NB4 (cell line): ENCODE results near the gene IAPP.

Source experiments
- POLR2A ChIP-seq: IDR thresholded peaks from 2 replicates; pipeline ENCODE4 v1.6.1; 2011; ENCODE audit warnings: mild to moderate bottlenecking; ENCODE audit not compliant: insufficient read length; ENCODE audit errors: extremely low read depth
- TF ChIP-seq, protein P1 (sequence below): IDR thresholded peaks from one replicate; pipeline ENCODE4 v1.5.1; 2012; ENCODE audit warnings: low read depth, low read length

- TF ChIP-seq POLR2A: no peak
- TF ChIP-seq, protein P1, sequence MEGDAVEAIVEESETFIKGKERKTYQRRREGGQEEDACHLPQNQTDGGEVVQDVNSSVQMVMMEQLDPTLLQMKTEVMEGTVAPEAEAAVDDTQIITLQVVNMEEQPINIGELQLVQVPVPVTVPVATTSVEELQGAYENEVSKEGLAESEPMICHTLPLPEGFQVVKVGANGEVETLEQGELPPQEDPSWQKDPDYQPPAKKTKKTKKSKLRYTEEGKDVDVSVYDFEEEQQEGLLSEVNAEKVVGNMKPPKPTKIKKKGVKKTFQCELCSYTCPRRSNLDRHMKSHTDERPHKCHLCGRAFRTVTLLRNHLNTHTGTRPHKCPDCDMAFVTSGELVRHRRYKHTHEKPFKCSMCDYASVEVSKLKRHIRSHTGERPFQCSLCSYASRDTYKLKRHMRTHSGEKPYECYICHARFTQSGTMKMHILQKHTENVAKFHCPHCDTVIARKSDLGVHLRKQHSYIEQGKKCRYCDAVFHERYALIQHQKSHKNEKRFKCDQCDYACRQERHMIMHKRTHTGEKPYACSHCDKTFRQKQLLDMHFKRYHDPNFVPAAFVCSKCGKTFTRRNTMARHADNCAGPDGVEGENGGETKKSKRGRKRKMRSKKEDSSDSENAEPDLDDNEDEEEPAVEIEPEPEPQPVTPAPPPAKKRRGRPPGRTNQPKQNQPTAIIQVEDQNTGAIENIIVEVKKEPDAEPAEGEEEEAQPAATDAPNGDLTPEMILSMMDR: no peak
Measured at GRCh38 chr12:21392384-21392783, 19.7 kb downstream of the IAPP start.
